Measurements from ENCODE around the gene CD81.

The CD81 gene

GRCh38 chr11:2410616-2411015, 33.5 kb downstream of the CD81 start:
- DNase-seq (ENCODE audit: low read depth): no peak
- no peak overlapping the region for H3K4me3 ChIP-seq (ENCODE audit: low read depth, low read length)
- no peak for TF ChIP-seq CTCF (IDR thresholded peaks at IDR 0.05; ENCODE audit: low read depth, low read length)
- TF ChIP-seq MYC (IDR thresholded peaks at IDR 0.05; ENCODE audit: low read depth, low read length): no peak
- TF ChIP-seq POLR2A (IDR thresholded peaks at IDR 0.05; ENCODE audit: extremely low read depth, insufficient read length): no peak
- no peak for TF ChIP-seq MAX (IDR thresholded peaks at IDR 0.05; ENCODE audit: low read depth, low read length)

- TF ChIP-seq POLR2A (IDR thresholded peaks at IDR 0.05; ENCODE audit: extremely low read depth, insufficient read length) (no peak), MAX (IDR thresholded peaks at IDR 0.05; ENCODE audit: low read depth, low read length) (no peak), CTCF (IDR thresholded peaks at IDR 0.05; ENCODE audit: low read depth, low read length) (no peak), MYC (IDR thresholded peaks at IDR 0.05; ENCODE audit: low read depth, low read length) (no peak)
- H3K4me3 ChIP-seq (ENCODE audit: low read depth, low read length): no peak overlapping the region
- no peak for DNase-seq (ENCODE audit: low read depth)
Measured at GRCh38 chr11:2411446-2412305, 34.6 kb downstream of the CD81 start.

- TF ChIP-seq POLR2A (IDR thresholded peaks at IDR 0.05; ENCODE audit: extremely low read depth, insufficient read length) (no peak), CTCF (IDR thresholded peaks at IDR 0.05; ENCODE audit: low read depth, low read length) (no peak), MYC (IDR thresholded peaks at IDR 0.05; ENCODE audit: low read depth, low read length) (no peak), MAX (IDR thresholded peaks at IDR 0.05; ENCODE audit: low read depth, low read length) (no peak)
Measured at GRCh38 chr11:2412323-2412722, 35.2 kb downstream of the CD81 start.

GRCh38 chr11:2413742-2414579, 36.9 kb downstream of the CD81 start:
- DNase-seq (ENCODE audit: low read depth): no peak
- no peak for TF ChIP-seq POLR2A (IDR thresholded peaks at IDR 0.05; ENCODE audit: extremely low read depth, insufficient read length)
- TF ChIP-seq MYC (IDR thresholded peaks at IDR 0.05; ENCODE audit: low read depth, low read length): no peak
- no peak for TF ChIP-seq CTCF (IDR thresholded peaks at IDR 0.05; ENCODE audit: low read depth, low read length)
- TF ChIP-seq MAX (IDR thresholded peaks at IDR 0.05; ENCODE audit: low read depth, low read length): no peak

More at GRCh38 chr11:2412323-2412722, 35.2 kb downstream of the CD81 start:
- no peak for DNase-seq (ENCODE audit: low read depth)
- H3K4me3 ChIP-seq (ENCODE audit: low read depth, low read length): no peak overlapping the region

GRCh38 chr11:2414616-2415015, 37.5 kb downstream of the CD81 start:
- H3K4me3 ChIP-seq (ENCODE audit: low read depth, low read length): no peak overlapping the region
- TF ChIP-seq CTCF (IDR thresholded peaks at IDR 0.05; ENCODE audit: low read depth, low read length) (no peak), MYC (IDR thresholded peaks at IDR 0.05; ENCODE audit: low read depth, low read length) (no peak), POLR2A (IDR thresholded peaks at IDR 0.05; ENCODE audit: extremely low read depth, insufficient read length) (no peak), MAX (IDR thresholded peaks at IDR 0.05; ENCODE audit: low read depth, low read length) (no peak)
- no peak for DNase-seq (ENCODE audit: low read depth)

More at GRCh38 chr11:2413742-2414579, 36.9 kb downstream of the CD81 start:
- no peak overlapping the region for H3K4me3 ChIP-seq (ENCODE audit: low read depth, low read length)
